IMR-90 (cell line): ENCODE data around the gene MGAT1.

Experiments used
- POLR2A ChIP-seq: IDR thresholded peaks from 2 replicates; pipeline ENCODE4 v1.6.1; 2012; ENCODE audit warnings: mild to moderate bottlenecking, low read depth, low read length
- RCOR1 ChIP-seq: IDR thresholded peaks from 2 replicates; pipeline ENCODE4 v1.6.1; 2012; ENCODE audit warnings: mild to moderate bottlenecking, low read length, improper control_type of control experiment; ENCODE audit not compliant: insufficient replicate concordance

- no peak for TF ChIP-seq POLR2A
- no peak for TF ChIP-seq RCOR1
Observed at GRCh38 chr5:180755601-180756000, 47.0 kb downstream of the MGAT1 start.
